ENCODE measurements around the gene DPYSL4. TPM values are rescaled to one million over a fixed set of nuclear protein-coding genes. Genes with fewer than 3 reads are reported as not detected.

DPYSL4 gene
- total and polyA plus RNA-seq, 2 of the 4 experiments (the other 2 are of a cell fraction), result 8.1 to 30.5 TPM

DNA sequence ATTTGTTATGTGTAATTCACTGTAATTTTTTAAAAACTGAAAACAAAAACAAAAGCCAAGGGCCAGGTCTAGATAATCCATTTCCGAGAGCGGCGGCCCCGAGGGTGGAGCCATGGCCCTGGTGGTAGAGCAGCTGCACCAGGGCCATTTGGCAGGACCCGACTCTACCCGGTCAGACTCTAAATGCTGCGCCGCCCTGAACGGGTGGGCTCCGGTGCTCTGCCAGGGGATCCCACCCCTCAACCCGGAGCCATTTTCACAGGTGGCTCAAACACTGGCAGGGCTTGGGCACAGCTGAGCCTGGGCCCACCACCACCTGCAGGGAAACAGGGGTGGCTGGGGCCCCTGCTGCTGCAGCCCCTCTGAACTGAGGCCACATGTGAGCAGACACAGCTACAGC lies 56.9 kb downstream of the DPYSL4 start:
- H3K79me1 ChIP-seq (ENCODE audit: low read depth in 1 of 2, low read length in 2 of 2), result no peaks in the 10 kb centered on the region
- no peak overlapping the region for H3K4me3 ChIP-seq (ENCODE audit: insufficient read depth, low read depth, low read length)
- DNase-seq (no peak), ATAC-seq (ENCODE audit: low read depth) (no peak)
- no TSS peak for BruUV-seq (replicated peaks)
- no peak overlapping the region for H4K91ac ChIP-seq (ENCODE audit: insufficient read depth, low read depth, low read length)
- H3K14ac ChIP-seq (replicated peaks; ENCODE audit: low read depth, low read length), result no peak overlapping the region
- no peaks in the 10 kb centered on the region for H3K4me1 ChIP-seq (ENCODE audit: control insufficient read depth, insufficient read depth, low read length)
- ChIA-PET CTCF (no interaction called here), POLR2A (ENCODE audit: unreplicated experiment) (interaction anchor here (0.5 kb wide), 1 partner anchor 118 kb away, joined by 3 read pairs; no protein-coding TSS in a partner anchor)
- no peaks in the 10 kb centered on the region for H3K36me3 ChIP-seq (ENCODE audit: control insufficient read depth, insufficient read depth, low read length)
- no peak overlapping the region for H2AFZ ChIP-seq (replicated peaks; ENCODE audit: low read length, poor library complexity)
- dilution Hi-C loops (cut with HindIII; ENCODE audit: low sequenced_read_pairs, unreplicated experiment), result loop anchor here (25.0 kb wide), 1 partner anchor 94 kb away; the partner anchor contains the start of gene LRRC27
- no peak overlapping the region for H2BK120ac ChIP-seq (ENCODE audit: low read depth, low read length)
- H3K4me2 ChIP-seq (ENCODE audit: low read depth, low read length), result no peak overlapping the region
- H3K9ac ChIP-seq (ENCODE audit: low read depth, low read length), result no peak overlapping the region
- H2BK15ac ChIP-seq (ENCODE audit: low read depth, low read length), result no peak overlapping the region
- no peak overlapping the region for H3K23ac ChIP-seq (ENCODE audit: low read depth, low read length)
- no peak overlapping the region for H3K27ac ChIP-seq (ENCODE audit: insufficient read depth, low read length)
- no peak for TF ChIP-seq CEBPB (IDR thresholded peaks at IDR 0.05; ENCODE audit: low read depth, low read length)
- H4K8ac ChIP-seq (ENCODE audit: low read depth in 2 of 2, low read length in 2 of 2), result no peak overlapping the region
- H2BK5ac ChIP-seq (ENCODE audit: low read depth, low read length, poor library complexity, severe bottlenecking), result no peak overlapping the region
- no peak overlapping the region for H3K18ac ChIP-seq (ENCODE audit: low read depth, low read length)
- no peak overlapping the region for H2BK20ac ChIP-seq (ENCODE audit: low read depth, low read length)
- H3K9me1 ChIP-seq (ENCODE audit: insufficient read depth, low read length), result no peaks in the 10 kb centered on the region
- no peak overlapping the region for H3K56ac ChIP-seq (ENCODE audit: extremely low read depth, insufficient read depth, low read length)
- H2AK9ac ChIP-seq (replicated peaks; ENCODE audit: low read depth, low read length, poor library complexity), result no peak overlapping the region
- H3K4ac ChIP-seq (ENCODE audit: low read depth, low read length), result no peak overlapping the region
- H3K9me3 ChIP-seq (ENCODE audit: control insufficient read depth, insufficient read depth, low read length), result no peaks in the 10 kb centered on the region
- no peak overlapping the region for H4K5ac ChIP-seq (ENCODE audit: low read depth, low read length)
- H3K27me3 ChIP-seq (ENCODE audit: control insufficient read depth, insufficient read depth, low read length), result peaks cover 2% of the 10 kb centered on the region; the same call in 1 of the 2 replicates
- in situ Hi-C loops (cut with MboI; ENCODE audit: low sequenced_read_pairs), result no loop called here
- intact Hi-C loops (cut with micrococcal nuclease), result no loop called here
- H2AK5ac ChIP-seq (ENCODE audit: low read depth, low read length), result no peak overlapping the region
- no peaks in the 10 kb centered on the region for H4K20me1 ChIP-seq (ENCODE audit: insufficient read depth, low read length)
- WGBS, 2 experiments (ENCODE audit: extremely low coverage in 2 of 2, insufficient read length in 1 of 2), result 92% methylated on average over 8 of the region's 11 CpGs; no CpG with 5 or more reads in 1 of the 2 experiments

Data from IMR-90 (cell line).